NT2/D1 (cell line): Measurements from ENCODE around the gene MYBPHL.

Source experiments
- SUZ12 ChIP-seq: IDR thresholded peaks from 2 replicates; pipeline ENCODE4 v1.6.1; 2011; ENCODE audit not compliant: insufficient read length, insufficient read depth; ENCODE audit errors: extremely low read depth
- YY1 ChIP-seq: IDR thresholded peaks from 2 replicates; pipeline ENCODE4 v1.6.1; 2011; ENCODE audit not compliant: insufficient read length, insufficient read depth
- ZNF274 ChIP-seq: IDR thresholded peaks from 2 replicates; pipeline ENCODE4 v1.6.1; 2011; ENCODE audit warnings: mild to moderate bottlenecking, low read depth, low read length

DNA sequence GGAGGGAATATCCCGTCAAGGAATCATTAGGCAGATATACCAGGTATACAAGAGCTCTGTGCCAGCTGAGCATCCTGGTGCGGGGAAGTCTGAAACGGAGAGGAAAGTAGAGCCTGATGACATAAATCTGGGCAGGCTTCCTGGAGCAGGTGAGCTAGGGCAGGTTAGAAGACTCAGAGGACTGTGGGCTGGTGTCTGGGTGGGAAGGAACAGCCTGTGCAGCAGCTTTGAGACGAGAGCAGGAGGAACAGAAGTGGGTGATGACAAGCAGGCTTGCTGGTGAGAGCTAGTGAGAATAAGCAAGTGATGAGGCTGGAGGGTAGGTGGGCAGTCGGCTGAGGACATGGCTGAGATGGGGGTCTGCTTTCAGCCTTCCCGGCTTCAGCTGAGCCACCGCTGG, 50.7 kb downstream of the MYBPHL start:
- TF ChIP-seq SUZ12 (no peak), YY1 (no peak), ZNF274 (no peak)
